HK-2 (cell line): ENCODE measurements around the gene ENDOV.

Experiments used
- DNase-seq: peaks from one replicate; pipeline ENCODE4 v3.0.0-alpha.2; 2018; ENCODE audit not compliant: unreplicated experiment

Gene ENDOV

GRCh38 chr17:80468242-80468641 is 53.3 kb downstream of the ENDOV start:
- no peak for DNase-seq

GRCh38 chr17:80468781-80469493 is 54.0 kb downstream of the ENDOV start:
- no peak for DNase-seq

GRCh38 chr17:80469667-80470066 is 54.7 kb downstream of the ENDOV start:
- no peak for DNase-seq

DNA sequence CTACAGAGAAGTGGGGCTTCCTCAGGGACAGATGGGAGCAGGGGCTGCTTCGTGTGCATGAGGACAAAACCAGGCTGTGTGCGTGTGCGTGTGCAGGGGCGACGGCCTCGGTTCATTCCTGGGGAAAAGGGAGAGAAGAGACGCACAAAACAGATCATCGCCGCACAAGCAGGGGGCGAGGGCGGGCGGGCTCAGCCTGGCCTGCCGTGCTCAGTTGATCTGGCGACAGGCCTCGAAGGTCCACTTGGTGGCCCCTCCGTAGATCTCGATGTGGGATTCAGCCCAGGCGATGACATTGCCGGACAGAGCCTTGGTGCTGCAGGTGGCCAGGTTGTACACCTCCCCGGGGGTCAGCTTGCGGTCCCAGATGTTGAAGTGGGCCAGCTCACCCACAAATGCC is 55.6 kb downstream of the ENDOV start:
- DNase-seq: no peak

GRCh38 chr17:80471922-80472321 is 57.0 kb downstream of the ENDOV start:
- no peak for DNase-seq

DNA sequence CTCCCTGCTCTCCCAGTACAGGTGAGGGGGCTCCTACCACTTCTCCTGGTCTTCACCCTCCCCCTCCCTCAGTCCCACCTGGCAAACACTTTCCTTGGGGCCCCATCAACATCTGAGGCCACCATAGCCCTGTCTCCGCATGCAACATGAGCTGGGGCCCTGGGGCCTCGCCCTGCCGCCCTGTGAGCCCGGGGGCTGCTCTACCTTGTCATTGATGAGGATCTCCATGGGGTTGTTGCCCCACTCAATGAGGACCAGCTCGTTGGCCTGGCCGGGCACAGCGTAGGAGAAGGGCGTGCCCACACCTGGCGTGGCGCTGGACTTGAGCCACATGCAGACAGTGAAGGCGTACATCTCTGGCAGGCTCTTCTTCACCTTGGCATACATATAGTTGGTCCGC is 58.0 kb downstream of the ENDOV start:
- DNase-seq: no peak

GRCh38 chr17:80473701-80474100 is 58.7 kb downstream of the ENDOV start:
- DNase-seq: no peak

GRCh38 chr17:80474231-80474960 is 59.4 kb downstream of the ENDOV start:
- DNase-seq: no peak

GRCh38 chr17:80474961-80475909 is 60.3 kb downstream of the ENDOV start:
- no peak for DNase-seq

- no peak for DNase-seq
Measured at GRCh38 chr17:80475910-80476876, 61.2 kb downstream of the ENDOV start, which contains the start of gene NPTX1. TSS of gene NPTX1 (minus strand) at chr17:80476607. CDS start at chr17:80476446, 161 bp downstream.

- no peak for DNase-seq
Measured at GRCh38 chr17:80476877-80477646, 62.1 kb downstream of the ENDOV start.

- no peak for DNase-seq
Measured at GRCh38 chr17:80477647-80478478, 62.9 kb downstream of the ENDOV start.

DNA sequence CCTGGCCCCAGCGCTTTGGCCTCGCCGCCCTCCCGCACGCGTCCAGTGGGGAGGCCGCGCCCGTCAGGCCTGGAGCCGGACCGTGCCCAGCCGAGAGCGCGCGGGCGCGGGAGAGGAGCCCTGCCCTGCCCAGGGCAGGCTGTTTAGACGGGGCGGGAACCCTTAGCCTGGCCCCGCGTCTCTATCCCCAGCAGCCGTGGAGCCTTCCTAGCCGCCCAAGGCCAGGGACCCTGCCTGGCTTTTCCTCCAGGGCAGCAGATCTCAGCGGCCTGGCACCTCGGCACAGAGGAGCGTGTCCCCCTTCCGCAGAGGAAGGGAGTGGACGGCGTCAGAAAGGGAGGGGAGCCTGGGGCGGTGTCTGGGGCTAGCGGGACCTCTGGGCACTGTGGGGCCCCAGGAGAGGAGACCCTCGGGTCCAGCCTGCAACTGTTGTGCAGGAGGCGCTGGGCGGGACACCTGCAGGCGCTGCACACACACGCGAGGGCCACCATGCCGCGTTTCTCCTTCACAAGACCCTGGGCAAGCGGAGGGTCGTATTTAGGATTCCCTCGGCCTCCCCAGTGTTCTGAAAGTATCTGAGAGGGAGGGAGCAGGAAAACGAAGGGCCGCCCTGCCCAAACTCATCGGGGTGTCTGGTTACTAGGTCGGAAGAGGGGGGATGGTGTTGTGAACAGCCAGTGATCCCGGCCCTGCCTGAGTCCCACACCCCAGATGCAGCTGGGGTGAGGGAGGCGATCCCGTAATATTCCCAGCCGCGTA is 63.7 kb downstream of the ENDOV start:
- no peak for DNase-seq

DNA sequence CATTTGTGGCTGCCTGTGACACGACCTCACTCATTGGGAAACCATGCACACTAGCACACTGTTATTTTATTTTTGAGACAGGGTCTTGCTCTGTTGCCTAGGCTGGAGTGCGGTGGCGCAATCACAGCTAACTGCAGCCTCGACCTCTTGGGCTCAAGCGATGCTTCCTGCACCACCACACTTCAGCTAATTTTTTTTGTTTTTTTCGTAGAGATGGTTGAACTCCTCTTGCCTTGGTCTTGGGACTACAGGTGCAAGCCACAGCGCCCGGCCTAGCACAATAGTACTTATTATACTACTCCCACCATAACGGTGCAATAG is 64.2 kb downstream of the ENDOV start:
- no peak for DNase-seq

DNA sequence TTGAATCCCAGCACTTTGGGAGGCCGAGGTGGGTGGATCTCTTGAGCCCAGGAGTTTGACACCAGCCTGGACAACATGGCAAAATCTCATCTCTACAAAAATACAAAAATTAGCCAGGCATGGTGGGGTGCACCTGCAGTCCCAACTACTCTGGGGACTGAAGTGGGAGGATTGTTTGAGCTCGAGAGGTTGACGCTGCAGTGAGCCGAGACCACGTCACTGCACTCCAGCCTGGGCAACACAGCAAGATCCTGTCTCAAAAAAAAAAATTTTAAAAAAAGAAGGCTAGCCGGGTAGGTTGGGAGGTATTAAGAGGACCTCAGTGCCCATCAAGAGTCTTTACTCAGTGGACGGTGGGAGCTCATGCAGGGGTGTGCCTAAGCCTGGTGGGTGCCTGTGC is 65.3 kb downstream of the ENDOV start:
- no peak for DNase-seq

- no peak for DNase-seq
Measured at GRCh38 chr17:80481284-80482057, 66.5 kb downstream of the ENDOV start.

GRCh38 chr17:80482058-80482318 is 67.0 kb downstream of the ENDOV start:
- no peak for DNase-seq
